ACHN (cell line): Measurements from ENCODE around the gene PXDN.
A peak's percentile ranks its signal among the peaks of the same experiment; 100 is the strongest.

Experiments used
- DNase-seq: peaks from one replicate; pipeline ENCODE4 v3.0.0-alpha.2; 2015
- in situ Hi-C: cut with HindIII; loops from 2 replicates; pipeline ENCODE4 v1.10.0; 2017; ENCODE audit warnings: low sequenced_read_pairs, low pct_ligation_motif_present, low pct_unique_long_range_greater_than_20kb

PXDN gene

DNA sequence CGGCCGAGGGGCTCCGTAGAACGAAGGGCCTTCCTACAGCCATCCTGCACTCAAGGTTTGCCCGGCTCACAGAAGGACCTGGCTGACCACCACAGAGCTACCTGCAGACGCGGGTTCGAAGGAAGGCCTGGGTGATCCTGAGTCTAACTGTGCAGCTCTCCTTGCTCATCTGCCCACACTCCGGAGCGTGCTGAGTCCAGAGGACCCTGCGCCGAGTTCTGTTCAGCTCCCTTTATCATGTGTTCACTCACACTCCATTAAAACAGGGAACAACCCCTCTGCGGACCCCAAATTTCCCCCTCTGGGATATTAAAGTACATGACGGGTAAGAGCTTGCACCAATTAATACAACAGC is 138.3 kb downstream of the PXDN start:
- DNase-seq: no peak
- in situ Hi-C loops: no loop called here

DNA sequence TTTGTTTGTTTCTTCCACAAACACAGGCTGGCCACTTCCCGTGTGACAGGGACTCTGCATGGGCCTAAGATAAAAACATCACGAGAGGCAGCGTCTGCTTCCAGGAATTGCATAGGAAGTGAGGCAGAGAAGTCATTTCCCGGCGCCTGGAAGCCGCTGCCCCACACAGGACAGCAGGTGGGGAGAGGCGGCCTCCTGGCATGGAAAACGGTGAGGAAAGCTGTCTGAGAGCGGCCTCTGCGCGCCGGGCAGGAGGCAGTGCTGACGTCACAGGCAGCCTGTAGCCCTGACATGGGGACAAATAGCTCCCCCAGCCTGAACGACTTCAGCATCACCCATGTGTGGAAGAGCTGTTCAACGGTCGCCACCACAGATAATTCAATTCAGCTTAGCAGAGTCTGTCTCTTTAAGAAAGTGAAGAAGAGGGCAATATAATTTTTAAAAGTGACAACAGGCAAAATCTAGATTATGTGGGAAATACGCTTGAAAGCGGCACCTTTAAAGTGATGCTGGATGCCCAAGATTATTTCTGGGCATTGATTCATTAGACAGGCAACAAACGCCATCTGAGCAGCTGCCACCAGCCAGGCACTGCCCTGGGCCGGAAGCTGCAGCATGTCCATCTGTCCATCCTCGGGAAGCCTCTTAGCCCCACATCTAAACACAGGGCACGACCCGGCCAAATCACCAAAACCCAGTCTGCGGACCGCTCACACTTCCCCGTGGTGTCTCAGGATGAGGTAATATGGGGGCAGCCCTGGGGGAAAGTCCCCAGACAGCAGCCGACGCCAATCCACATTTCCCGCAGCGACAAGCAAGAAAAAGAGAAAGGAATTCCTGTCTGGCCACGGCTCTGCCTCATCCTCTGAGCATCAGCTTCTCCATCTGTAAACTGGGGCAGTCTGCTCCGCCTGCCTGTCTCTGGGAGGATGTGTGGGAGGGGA is 138.9 kb downstream of the PXDN start:
- peak; percentile 20 for DNase-seq
- in situ Hi-C loops: no loop called here

DNA sequence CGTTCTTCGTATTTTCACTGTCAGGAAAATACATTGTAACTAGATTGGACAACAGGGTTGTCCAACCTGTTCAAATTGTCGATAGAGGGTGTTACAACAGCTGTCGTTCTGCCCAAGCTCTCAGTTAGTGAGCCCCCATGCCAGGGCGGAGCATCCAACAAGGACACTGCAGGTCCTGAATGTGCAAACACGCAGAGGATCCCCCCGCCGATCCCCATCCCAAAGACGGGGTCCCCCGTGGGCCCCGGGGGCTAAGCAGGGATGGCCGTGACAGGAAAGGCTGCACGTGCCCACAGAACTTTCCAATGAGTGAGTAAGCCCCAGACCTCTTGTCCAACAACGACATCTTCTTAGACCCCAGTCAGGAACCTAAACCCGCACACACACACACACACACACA is 140.8 kb downstream of the PXDN start:
- in situ Hi-C loops: no loop called here
- DNase-seq: no peak

DNA sequence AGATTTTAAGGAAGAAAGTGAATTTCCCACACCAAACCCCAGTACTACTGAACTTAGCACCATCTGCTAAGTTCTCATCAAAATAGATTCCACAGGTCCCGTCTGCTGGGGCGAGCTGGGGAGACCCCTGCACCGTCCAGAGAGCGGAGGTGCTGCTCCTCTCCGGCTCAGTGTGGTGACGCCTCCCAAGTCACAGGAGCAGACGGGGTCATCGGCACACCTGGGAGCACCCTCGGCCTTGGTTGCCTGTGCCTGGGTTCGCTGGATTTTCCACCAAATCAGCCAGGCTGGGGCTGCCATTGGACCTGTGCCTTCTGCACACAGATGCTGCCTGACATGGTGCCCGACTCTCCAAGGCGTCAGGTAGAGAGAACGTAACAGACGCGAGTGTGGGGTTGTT is 141.3 kb downstream of the PXDN start:
- DNase-seq: no peak
- in situ Hi-C loops: no loop called here

DNA sequence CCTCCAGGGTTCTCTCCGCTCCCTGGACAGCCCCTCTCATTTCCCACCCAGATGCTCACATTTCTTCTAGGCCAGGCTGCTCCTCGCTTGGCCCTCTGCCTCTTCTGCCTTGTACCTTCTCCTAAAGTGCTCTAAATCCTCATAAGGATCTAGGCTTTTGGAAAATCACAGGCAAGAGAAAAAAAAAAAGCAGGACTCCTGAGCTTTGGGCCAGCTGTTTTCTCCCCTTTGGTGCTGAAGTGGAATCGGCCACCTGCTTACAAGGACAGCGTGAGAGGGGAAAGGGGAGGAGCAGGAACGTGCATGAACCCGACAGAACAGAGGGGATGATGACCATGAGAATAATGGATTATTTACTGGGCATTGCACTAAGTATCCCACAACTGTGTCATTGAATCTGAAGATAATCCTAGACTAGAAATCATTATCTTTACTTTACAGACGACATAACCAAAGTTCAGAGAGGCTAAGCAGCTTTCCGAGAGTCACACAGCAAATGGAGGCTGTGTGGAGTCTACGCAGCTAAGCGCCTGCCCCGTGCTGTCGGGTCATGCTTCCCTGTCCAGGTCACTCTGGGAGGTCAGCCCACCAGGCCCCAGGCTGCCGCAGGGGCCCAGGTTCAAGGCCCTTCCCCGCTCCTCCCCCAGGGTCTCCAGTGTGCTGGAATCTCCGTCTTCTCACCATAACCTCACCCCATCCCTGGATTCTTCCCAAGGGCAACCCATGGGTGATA is 141.9 kb downstream of the PXDN start:
- DNase-seq: no peak
- in situ Hi-C loops: no loop called here

DNA sequence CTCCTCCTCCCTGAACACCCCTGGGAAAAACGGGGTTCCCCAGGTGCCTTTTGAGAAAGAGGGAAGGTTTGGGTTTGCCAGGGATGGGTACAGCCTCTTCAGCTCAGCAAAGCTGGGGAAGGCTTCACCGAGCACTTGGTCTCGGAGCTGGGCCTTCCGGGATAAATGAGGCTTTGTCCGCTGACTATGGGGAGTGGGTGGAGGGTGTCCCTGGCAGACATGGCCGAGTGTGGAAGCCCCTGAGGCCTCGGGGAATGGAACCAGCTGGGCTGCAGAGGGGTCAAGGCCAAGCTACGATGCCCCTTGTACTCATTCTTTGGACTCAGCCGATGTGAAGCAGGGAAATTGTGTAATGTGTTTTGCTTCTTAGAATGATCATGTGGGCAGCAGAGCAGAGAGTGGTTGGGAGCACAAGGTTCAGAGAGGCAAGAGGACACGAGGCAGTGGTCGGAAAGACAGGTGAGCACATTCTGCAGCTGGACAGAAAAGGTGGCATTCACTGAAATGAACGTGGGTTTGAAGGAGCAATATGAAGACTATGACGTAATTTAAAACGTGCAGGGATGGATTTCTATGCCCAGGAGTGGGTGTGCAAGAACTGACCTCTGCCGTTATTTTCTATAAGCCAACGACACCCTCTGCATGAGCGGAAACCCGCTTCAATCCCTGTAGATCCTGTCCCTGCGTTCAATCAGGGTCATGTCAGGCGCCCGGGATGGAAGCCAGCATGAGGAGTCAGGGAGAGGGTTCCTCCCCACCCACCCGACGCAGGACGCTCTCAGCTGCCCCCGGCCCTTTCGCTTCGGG is 142.6 kb downstream of the PXDN start:
- DNase-seq: no peak
- in situ Hi-C loops: no loop called here

DNA sequence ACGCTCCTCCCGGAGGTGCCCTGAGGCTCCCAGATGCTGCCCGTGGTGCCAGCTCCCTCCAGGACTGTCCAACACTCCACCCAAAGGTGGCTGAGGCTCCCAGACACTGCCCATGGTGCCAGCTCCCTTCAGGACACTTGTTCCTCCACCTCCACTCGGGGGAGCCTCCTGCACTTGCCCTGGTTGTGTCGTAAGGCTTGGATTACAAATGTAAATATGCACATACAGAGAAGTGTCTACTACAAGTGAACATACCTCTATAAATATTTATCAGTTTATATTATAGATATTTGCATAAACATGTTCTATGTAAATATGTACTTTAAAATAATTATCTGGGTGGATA is 143.3 kb downstream of the PXDN start:
- no peak for DNase-seq
- in situ Hi-C loops: no loop called here

DNA sequence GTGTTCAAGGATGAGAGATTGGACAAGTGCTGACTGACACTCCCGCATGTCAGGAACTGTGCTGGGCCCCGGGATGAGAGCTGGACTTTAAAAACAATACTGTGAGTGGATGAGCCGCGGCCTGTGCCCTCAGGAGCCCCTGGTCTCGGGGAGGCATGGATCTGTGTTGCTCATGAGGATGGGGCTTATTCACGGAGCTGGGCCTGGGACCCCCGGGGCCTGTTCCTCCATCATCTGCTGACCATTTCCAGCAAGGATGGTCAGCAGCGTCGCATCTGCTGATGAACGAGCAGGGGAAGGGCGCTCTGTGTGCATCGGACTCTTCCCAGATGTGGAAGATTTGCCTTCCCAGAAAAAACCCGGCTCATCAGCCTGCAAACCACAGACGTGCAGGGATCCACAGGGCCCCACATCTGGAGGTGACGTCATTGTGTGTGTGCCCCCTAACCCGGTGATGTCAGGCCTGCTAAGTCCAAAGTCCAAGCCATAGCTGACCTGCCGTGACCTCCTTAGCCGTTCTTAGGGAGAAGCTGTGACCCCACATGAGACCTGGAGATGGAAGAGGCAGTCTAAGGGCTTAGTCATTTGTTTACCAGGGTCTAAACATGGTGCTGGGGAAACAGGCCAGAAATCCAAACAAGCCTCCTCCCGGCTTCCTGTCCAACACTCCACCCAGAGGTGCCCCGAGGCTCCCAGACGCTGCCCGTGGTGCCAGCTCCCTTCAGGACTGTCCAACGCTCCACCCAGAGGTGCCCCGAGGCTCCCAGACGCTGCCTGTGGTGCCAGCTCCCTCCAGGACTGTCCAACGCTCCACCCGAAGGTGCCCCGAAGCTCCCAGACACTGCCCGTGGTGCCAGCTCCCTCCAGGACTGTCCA is 143.9 kb downstream of the PXDN start:
- DNase-seq: no peak
- in situ Hi-C loops: no loop called here

DNA sequence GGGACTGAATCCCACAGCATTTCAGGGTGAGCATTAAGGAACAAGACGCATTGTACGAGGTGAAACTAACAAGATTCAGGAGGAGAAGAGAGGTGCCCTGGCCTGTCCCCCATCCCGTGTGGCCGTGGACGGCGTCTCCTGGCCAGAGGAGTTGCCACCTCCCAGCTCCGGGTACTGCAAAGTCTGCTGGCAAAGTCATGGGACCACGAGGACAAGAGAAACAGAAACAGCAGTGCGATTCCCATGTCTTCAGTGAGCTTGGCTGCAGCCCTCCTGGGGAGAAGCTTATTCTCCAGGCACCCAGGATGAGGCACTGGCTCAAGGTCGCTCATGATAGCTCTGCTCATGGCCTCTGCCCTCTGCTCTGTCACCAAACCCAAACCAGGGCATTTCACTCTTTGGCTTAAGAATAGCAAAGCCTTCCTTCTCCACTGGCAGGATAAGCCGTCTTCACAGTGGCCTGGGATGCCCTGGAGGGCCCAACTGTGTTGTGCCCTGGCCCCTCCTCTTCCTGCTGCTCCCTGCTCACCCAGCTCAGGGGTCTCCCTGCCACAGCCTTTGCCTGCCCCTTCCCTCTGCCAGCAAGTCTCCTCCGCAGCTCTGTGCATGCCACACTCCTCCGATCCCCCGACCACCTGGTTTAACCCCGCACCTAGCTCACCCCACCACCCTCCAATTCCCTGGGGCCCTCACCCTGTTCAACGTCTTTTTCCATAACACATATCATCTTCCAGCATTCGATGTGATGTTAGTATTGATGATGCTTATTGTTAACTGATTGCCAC is 144.8 kb downstream of the PXDN start:
- in situ Hi-C loops: loop anchor here (25.0 kb wide), 1 partner anchor 138 kb away; the partner anchor contains the start of gene PXDN
- no peak for DNase-seq

DNA sequence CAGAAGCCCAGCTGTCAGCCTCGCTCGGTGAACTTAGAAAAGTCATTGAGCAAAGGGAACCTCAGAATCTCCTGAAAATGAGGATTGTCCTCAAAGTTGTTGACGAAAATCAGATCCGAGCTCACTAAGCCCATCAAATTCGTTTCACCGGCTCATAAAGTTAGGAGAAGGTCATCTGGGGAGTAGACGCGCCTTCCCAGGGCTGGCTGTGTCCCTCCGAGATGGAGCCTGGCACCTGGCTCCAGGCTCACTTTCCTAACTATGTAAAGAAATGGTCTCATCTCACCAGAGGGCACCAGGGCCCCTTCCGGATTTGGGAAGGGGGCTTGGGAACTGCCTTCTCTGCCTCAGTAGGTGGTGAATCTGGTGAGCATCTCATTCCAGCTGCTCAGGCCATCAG is 145.5 kb downstream of the PXDN start:
- DNase-seq: no peak
- in situ Hi-C loops: loop anchor here (25.0 kb wide), 1 partner anchor 139 kb away; the partner anchor contains the start of gene PXDN

DNA sequence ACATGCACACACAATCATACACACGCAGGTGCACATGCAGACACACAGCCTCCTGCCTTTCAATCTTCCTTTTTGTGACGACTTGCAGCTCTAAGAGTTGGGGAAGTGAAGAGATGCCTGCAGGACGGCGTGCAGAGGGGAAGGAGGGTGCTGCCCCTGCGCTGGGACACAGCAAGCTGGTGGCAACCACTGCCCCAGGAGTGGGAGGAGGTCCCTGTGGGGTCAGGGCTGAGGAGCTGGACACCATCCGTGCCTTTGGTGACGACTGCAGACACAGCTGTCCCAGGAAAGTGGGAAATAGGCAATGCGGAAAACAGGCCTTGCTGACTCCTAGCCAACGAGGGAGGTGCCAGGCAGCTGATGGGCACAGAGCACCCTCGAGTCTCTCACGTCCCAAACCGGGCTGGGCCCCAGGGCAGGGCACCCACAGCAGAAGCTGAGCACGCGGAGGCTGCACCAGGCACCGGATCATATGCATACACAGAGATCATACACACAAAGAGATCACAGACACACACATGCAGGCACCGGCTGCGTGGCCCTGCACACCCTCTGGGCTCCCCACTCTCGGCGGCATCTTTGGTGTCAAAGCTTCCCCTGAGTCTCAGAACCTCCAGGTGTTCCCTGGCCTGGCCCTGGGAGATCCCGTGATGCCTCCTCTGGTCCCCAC is 146.1 kb downstream of the PXDN start:
- no peak for DNase-seq
- in situ Hi-C loops: loop anchor here (25.0 kb wide), 1 partner anchor 139 kb away; the partner anchor contains the start of gene PXDN

DNA sequence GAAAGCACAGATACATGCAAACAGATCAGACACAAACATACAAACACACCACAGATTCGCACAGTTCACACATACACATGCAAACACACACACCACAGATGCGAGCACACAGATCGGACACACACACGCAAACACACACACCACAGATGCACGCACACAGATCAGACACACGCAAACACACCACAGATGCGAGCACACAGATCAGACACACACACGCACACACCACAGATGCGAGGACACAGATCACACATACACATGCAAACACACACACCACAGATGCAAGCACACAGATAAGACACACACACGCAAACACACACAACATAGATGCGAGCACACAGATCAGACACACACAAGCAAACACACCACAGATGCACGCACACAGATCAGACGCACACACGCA is 149.0 kb downstream of the PXDN start:
- no peak for DNase-seq
- in situ Hi-C loops: loop anchor here (25.0 kb wide), 1 partner anchor 142 kb away; the partner anchor contains the start of gene PXDN

DNA sequence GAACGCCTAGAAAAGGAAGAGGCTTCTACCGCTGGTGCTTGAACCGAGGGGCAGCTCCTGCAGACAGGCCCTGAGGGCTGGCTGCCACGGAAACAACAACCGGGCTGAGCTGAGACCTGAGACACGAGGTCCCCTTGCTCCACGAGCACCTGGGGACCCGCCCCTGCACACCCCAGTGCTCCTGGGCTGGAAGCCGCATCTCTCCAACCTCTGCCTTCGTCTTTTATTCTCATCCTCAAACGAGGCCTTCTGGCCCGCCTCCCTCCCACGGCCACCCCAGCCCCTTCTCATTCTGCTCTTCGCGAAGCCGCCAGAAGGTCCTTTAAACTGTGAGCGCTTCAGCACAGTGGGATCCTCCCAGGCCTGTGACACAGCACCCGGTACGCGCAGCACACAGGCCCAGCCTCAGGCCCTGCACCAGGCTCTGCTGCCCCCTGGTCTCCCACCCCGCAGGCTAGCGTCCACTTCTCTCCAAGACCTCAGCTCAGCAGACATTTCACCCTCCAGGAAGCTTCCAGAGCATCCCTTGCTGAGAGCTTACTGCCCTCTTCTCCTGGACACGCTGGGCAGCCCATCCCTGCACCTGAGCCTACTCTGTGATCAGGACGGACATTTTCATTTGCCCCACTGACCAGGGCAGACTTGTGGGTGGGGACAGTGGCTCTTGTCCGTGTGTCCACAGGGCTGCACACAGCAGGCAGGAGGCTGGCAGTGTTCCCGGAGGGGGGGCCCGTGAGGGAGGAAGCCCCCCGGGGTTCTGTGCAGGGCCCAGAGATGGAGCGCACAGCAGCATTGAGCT is 149.7 kb downstream of the PXDN start:
- no peak for DNase-seq
- in situ Hi-C loops: loop anchor here (25.0 kb wide), 1 partner anchor 143 kb away; the partner anchor contains the start of gene PXDN

DNA sequence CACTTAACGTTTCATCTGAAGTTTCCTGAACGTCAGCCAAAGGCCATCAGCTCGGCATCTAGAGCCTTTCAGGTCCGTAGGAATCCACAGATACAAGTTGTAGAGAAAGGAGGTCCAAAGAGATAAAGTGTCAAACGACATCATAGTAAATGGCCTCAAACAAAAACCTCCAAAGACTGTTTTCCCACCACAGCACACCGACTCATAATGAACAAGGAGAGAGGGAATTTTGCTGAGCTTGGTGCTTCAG is 150.3 kb downstream of the PXDN start:
- no peak for DNase-seq
- in situ Hi-C loops: loop anchor here (25.0 kb wide), 1 partner anchor 143 kb away; the partner anchor contains the start of gene PXDN

DNA sequence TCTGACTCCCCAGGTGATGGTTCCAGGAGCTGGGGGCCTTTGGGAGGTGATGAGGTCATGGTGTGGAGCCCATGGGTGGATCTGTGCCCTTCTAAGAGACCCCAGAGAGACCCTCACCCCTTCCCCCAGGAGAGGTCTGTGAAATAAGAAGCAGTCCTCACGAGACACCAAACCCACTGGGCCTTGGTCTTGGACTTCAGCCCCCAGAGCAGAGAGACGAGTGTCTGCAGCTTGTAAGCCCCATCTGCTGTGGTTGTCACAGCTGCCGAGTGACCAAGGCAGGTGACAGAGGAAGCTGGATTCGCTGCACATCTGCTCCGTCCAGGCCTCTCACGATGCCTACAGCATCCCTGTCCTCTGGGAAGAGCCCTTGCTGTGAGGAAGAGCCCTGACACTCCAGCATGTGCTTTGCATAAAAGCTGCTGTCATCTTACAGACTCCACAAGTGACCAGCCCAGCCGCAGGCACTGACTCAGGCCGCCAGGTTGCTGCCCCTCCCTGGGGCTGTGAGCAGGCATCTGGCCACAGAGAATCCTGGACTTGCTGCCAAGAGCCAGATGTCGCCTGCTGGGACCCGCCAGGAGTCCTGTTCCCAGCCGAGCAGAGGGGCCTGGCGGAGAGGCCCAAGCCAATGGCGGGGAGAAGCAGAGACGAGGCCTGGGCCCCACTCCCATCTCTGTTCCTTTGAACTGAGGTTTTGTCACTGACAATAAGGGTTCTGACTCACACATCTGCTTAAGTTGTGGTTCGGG is 150.8 kb downstream of the PXDN start:
- in situ Hi-C loops: loop anchor here (25.0 kb wide), 1 partner anchor 144 kb away; the partner anchor contains the start of gene PXDN
- DNase-seq: peak; percentile 84
